K562 (cell line): ENCODE data around the gene FOXJ2. TPM values are rescaled to one million over a fixed set of nuclear protein-coding genes. Genes with fewer than 3 reads are reported as not detected.

ENCODE experiments used
- ATAC-seq: fragments of 200-7000 bp; cut with Tn5 transposase; 3 replicates; pipeline ENCODE4 v1.9.1; 2020; ENCODE audit warnings: moderate library complexity
- BruUV-seq: library from RNA; stranded (reverse); fragments of 400-500 nt; replicated peaks from 2 replicates; lab custom pipeline; 2021; lab: Mats Ljungman, UMichigan
- CTCF ChIA-PET: fragments of 300-600 bp; formaldehyde crosslinking; extraction: SDS; loops from one replicate; lab custom pipeline; 2021; ENCODE audit warnings: low intra/inter-chr PET ratio; lab: Yijun Ruan, JAX
- POLR2A ChIA-PET: fragments of 300-600, 350-650 bp; sonication (Branson Sonifier 250); formaldehyde crosslinking; extraction: SDS; loops from one replicate; lab custom pipeline; 2021; ENCODE audit warnings: antibody characterized with exemption, inconsistent platforms; lab: Yijun Ruan, JAX
- DNase-seq, 4 experiments: peaks; one replicate each; pipeline versions ENCODE4 v3.0.0 to v3.0.0-alpha.2; 2011 to 2018; ENCODE audit warnings: low spot score in 3 of 4, mixed read lengths in 3 of 4; ENCODE audit errors: extremely low read depth in 1 of 4
- FAIRE-seq: peaks from 2 replicates; lab custom pipeline; 2011; peaks lifted over from hg19 to GRCh38; lab: Jason Lieb, UNC
- H2AFZ ChIP-seq: 2 replicates; pipeline ENCODE4 v1.6.0; 2011; ENCODE audit warnings: low read depth, low read length, control low read depth, inconsistent platforms
- H3K27ac ChIP-seq: fragments of 200-600 bp; 3 replicates; pipeline ENCODE4 v1.8.0; 2011; ENCODE audit warnings: low read depth, mild to moderate bottlenecking, control low read depth, inconsistent platforms, low read length, moderate library complexity, mixed read lengths; ENCODE audit errors: extremely low read depth
- H3K27me3 ChIP-seq, 2 experiments: fragments of 300-600 bp in 1 of 2; 2 replicates in 1 of 2; 3 replicates in 1 of 2; pipeline versions ENCODE4 v1.6.0 to v1.8.0; 2011; ENCODE audit warnings: inconsistent platforms in 2 of 2, low read length in 2 of 2, mild to moderate bottlenecking in 1 of 2, mixed read lengths in 1 of 2, moderate library complexity in 1 of 2; ENCODE audit not compliant: control insufficient read depth in 2 of 2, insufficient read depth in 2 of 2
- H3K36me3 ChIP-seq: fragments of 300-600 bp; 3 replicates; pipeline ENCODE4 v1.8.0; 2011; ENCODE audit warnings: mild to moderate bottlenecking, low read length, inconsistent platforms; ENCODE audit not compliant: control insufficient read depth, insufficient read depth
- H3K4me1 ChIP-seq, 2 experiments: fragments of 200-600 bp in 1 of 2; replicated peaks in 1 of 2; 2 replicates in 1 of 2; 3 replicates in 1 of 2; pipeline versions ENCODE4 v1.5.1 to v1.8.0; 2011; ENCODE audit warnings: inconsistent platforms in 2 of 2, low read length in 2 of 2, mild to moderate bottlenecking in 1 of 2, mixed read lengths in 1 of 2, moderate library complexity in 1 of 2; ENCODE audit not compliant: control insufficient read depth in 2 of 2, insufficient read depth in 2 of 2
- H3K4me2 ChIP-seq: 2 replicates; pipeline ENCODE4 v1.6.1; 2011; ENCODE audit warnings: low read length, control low read depth, inconsistent platforms, mixed read lengths; ENCODE audit not compliant: insufficient read depth
- H3K4me3 ChIP-seq: fragments of 200-600 bp; sonication (generic), shearing (Covaris generic); 2 replicates; pipeline ENCODE4 v1.5.1; 2016; ENCODE audit warnings: control low read depth, inconsistent platforms
- H3K79me2 ChIP-seq: fragments of 200-600 bp; 3 replicates; pipeline ENCODE4 v1.8.0; 2011; ENCODE audit warnings: low read length, inconsistent platforms; ENCODE audit not compliant: control insufficient read depth, insufficient read depth
- H3K9ac ChIP-seq, 2 experiments: 2 replicates each; pipeline versions ENCODE4 v1.6.0 to v1.6.1; 2011; ENCODE audit warnings: low read depth in 2 of 2, low read length in 2 of 2, control low read depth in 1 of 2, inconsistent platforms in 1 of 2, mild to moderate bottlenecking in 1 of 2, mixed read lengths in 1 of 2; ENCODE audit not compliant: insufficient read depth in 1 of 2
- H3K9me1 ChIP-seq: one replicate; pipeline ENCODE4 v1.6.0; 2011; ENCODE audit warnings: inconsistent platforms, mild to moderate bottlenecking, low read length, moderate library complexity; ENCODE audit not compliant: control insufficient read depth, insufficient read depth
- H3K9me3 ChIP-seq: replicated peaks from 2 replicates; pipeline ENCODE4 v1.5.1; 2011; ENCODE audit warnings: low read depth, low read length, inconsistent platforms; ENCODE audit not compliant: control insufficient read depth, insufficient read depth
- H4K20me1 ChIP-seq: replicated peaks from 2 replicates; pipeline ENCODE4 v1.6.1; 2011; ENCODE audit warnings: low read length, inconsistent platforms, mixed read lengths; ENCODE audit not compliant: control insufficient read depth, insufficient read depth
- JUN ChIP-seq, 2 experiments: sonication (generic) in 1 of 2; formaldehyde crosslinking in 1 of 2; IDR thresholded peaks; 2 replicates each; pipeline versions ENCODE4 v1.6.1 to v1.8.0; 2012 to 2022; ENCODE audit warnings: borderline replicate concordance in 2 of 2, mild to moderate bottlenecking in 2 of 2, improper control_type of control experiment in 1 of 2, low read depth in 1 of 2, low read length in 1 of 2, missing genetic modification reagents in 1 of 2
- NR1H2 ChIP-seq: sonication (generic); formaldehyde crosslinking; IDR thresholded peaks from 2 replicates; pipeline ENCODE4 v1.4.0; 2020; ENCODE audit warnings: mild to moderate bottlenecking, missing genetic modification reagents
- PRMT5 ChIP-seq: sonication (generic); formaldehyde crosslinking; IDR thresholded peaks from 2 replicates; pipeline ENCODE4 v1.5.0; 2020; ENCODE audit warnings: missing genetic modification reagents
- SRSF7 ChIP-seq: fragments of 200-400 bp; formaldehyde crosslinking; optimal IDR thresholded peaks from 2 replicates; pipeline ENCODE3; 2017; ENCODE audit warnings: mild to moderate bottlenecking, low read depth, low read length
- TARDBP ChIP-seq: fragments of 450-650 bp; IDR thresholded peaks from 2 replicates; pipeline ENCODE4 v1.6.1; 2016
- ZKSCAN8 ChIP-seq: fragments of 200-800 bp; sonication (Bioruptor generic); IDR thresholded peaks from 2 replicates; pipeline ENCODE4 v1.6.1; 2016; ENCODE audit warnings: missing genetic modification characterization, missing compliant biosample characterization
- ZNF175 ChIP-seq: fragments of 200-800 bp; sonication (Bioruptor generic); IDR thresholded peaks from 2 replicates; pipeline ENCODE4 v1.6.1; 2016; ENCODE audit warnings: low read depth, mild to moderate bottlenecking, missing genetic modification characterization, missing compliant biosample characterization
- ZNF23 ChIP-seq: fragments of 250-450 bp; sonication (Bioruptor Pico); IDR thresholded peaks from 2 replicates; pipeline ENCODE4 v1.4.0; 2020; ENCODE audit warnings: mild to moderate bottlenecking
- ZNF444 ChIP-seq: fragments of 250-450 bp; sonication (Bioruptor Pico); IDR thresholded peaks from 2 replicates; pipeline ENCODE4 v1.4.0; 2020; ENCODE audit warnings: mild to moderate bottlenecking, moderate library complexity
- ZNF778 ChIP-seq: fragments of 450-650 bp; formaldehyde crosslinking; IDR thresholded peaks from 2 replicates; pipeline ENCODE4 v1.4.0; 2020; ENCODE audit warnings: mild to moderate bottlenecking, moderate library complexity
- WGBS: fragments of 100-300 bp; shearing (Covaris generic); methylation state at CpG from one replicate; pipeline ENCODE4 v1.1.6; 2016; ENCODE audit warnings: low coverage, mixed read lengths; ENCODE audit not compliant: insufficient coverage; ENCODE audit errors: missing lambda C conversion rate; 5-methylcytosine and 5-hydroxymethylcytosine counted together
- in situ Hi-C: fragments of 300-500 bp; cut with MboI; formaldehyde crosslinking; loops from 4 replicates; pipeline ENCODE4 v1.15.0; 2018; ENCODE audit warnings: inconsistent platforms, mixed read lengths
- intact Hi-C: fragments of 100-400 bp; cut with micrococcal nuclease; formaldehyde crosslinking; loops from 2 replicates; pipeline ENCODE4 v1.14.2; 2022
- polyA plus RNA-seq, 8 experiments: library from polyadenylated mRNA; depleted of rRNA in 4 of 8; stranded (reverse) in 5 of 8; unstranded in 3 of 8; fragments of >200 nt; fragmentation: Nextera tagmentation in 2 of 8; fragmentation: Illumina TruSeq in 1 of 8; extraction: Ambion mirVana in 2 of 8; extraction: Trizol in 1 of 8; gene quantifications; 2 replicates each; pipeline versions ENCODE4 v1.2.1 to v1.2.3, GENCODE V29; 2011 to 2014; ENCODE audit warnings: inconsistent platforms in 1 of 8, missing spikeins in 1 of 8
- total RNA-seq, 7 experiments: library from RNA; depleted of rRNA in 6 of 7; stranded (reverse); fragments of >200 nt in 6 of 7; fragmentation: Illumina TruSeq in 2 of 7; extraction: Trizol in 2 of 7; gene quantifications; 2 replicates each; pipeline versions ENCODE4 v1.2.1 to v1.2.3, GENCODE V29; 2011 to 2021; ENCODE audit warnings: low replicate concordance in 1 of 7
- TF ChIP-seq, protein P1 (sequence below): sonication (generic); formaldehyde crosslinking; IDR thresholded peaks from 2 replicates; pipeline ENCODE4 v1.8.0; 2022; ENCODE audit warnings: missing genetic modification reagents, mild to moderate bottlenecking, moderate library complexity, borderline replicate concordance
- TF ChIP-seq, protein P2 (sequence below): fragments of 250-450 bp; sonication (Bioruptor Pico); IDR thresholded peaks from 2 replicates; pipeline ENCODE4 v1.9.0; 2021; ENCODE audit warnings: mild to moderate bottlenecking, inconsistent platforms
- TF ChIP-seq, protein P3 (sequence below): fragments of 250-450 bp; sonication (Bioruptor Pico); IDR thresholded peaks from 2 replicates; pipeline ENCODE4 v1.8.0; 2021; ENCODE audit warnings: moderate library complexity, mild to moderate bottlenecking, inconsistent platforms

Gene FOXJ2
- total and polyA plus RNA-seq, 9 of the 15 experiments (the other 6 are each of a cell fraction or from before 2014, with no cell fraction given): 1.0 to 7.5 (median 2.4) TPM

DNA sequence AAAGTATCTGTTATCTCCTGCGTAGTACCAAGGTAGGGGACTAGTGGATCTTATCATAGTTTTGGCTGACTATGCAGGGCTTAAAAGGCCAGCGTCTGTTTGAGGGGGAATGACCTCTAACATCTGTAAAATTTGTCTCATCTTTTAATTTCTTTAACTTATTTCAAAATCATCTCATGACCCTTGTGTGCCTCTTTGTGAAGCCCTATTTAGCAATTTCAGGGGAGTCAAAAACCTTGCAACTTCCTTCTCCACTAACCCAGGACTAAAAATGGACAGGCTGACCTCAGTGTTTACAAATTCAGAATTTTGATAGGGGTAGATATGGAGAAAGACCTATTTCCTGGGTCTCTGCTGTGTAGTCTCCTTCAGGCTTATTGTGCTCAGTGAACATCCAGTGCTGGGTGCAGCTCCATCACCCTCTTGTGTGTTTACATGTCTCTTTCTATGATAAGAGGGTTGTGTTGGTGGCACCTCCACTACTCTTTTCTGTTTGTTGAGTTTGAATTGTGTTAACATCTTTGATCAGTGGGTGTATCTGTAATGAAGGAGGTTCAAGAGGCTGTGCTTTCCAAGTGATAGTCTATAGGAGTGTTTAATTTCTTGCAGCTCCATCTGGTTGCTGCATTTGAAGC lies 63.9 kb downstream of the FOXJ2 start:
- ATAC-seq: no peak
- no TSS peak for BruUV-seq
- in situ Hi-C loops: no loop called here
- no peak for DNase-seq
- Histone ChIP-seq H3K4me1 (no peaks in the 10 kb centered on the region), H3K4me2 (no peak overlapping the region), H3K27ac (no peak overlapping the region), H3K9me1 (no peaks in the 10 kb centered on the region), H3K9me3 (no peaks in the 10 kb centered on the region), H3K36me3 (peaks cover 59% of the 10 kb centered on the region; the same call in 2 of the 3 replicates), H4K20me1 (no peaks in the 10 kb centered on the region), H3K79me2 (no peaks in the 10 kb centered on the region), H2AFZ (no peak overlapping the region), H3K4me3 (no peak overlapping the region), H3K27me3 (no peaks in the 10 kb centered on the region), H3K9ac (no peak overlapping the region)
- 29% methylated on average over 1 of the region's 2 CpGs for WGBS
- TF ChIP-seq JUN (IDR thresholded peaks at IDR 0.05; ENCODE audit: borderline replicate concordance, low read depth, low read length): no peak
- no peak for TF ChIP-seq JUN (CRISPR knock-in tag; IDR thresholded peaks at IDR 0.05; ENCODE audit: borderline replicate concordance)
- TF ChIP-seq, protein P1, sequence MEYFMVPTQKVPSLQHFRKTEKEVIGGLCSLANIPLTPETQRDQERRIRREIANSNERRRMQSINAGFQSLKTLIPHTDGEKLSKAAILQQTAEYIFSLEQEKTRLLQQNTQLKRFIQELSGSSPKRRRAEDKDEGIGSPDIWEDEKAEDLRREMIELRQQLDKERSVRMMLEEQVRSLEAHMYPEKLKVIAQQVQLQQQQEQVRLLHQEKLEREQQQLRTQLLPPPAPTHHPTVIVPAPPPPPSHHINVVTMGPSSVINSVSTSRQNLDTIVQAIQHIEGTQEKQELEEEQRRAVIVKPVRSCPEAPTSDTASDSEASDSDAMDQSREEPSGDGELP (CRISPR knock-in tag): no peak
- TF ChIP-seq ZKSCAN8 (CRISPR knock-in tag): no peak
- no peak for TF ChIP-seq ZNF444 (CRISPR knock-in tag)
- no peak for TF ChIP-seq TARDBP
- TF ChIP-seq SRSF7: no peak
- TF ChIP-seq ZNF175 (CRISPR knock-in tag): no peak
- no peak for TF ChIP-seq PRMT5 (CRISPR knock-in tag)
- TF ChIP-seq, protein P2, sequence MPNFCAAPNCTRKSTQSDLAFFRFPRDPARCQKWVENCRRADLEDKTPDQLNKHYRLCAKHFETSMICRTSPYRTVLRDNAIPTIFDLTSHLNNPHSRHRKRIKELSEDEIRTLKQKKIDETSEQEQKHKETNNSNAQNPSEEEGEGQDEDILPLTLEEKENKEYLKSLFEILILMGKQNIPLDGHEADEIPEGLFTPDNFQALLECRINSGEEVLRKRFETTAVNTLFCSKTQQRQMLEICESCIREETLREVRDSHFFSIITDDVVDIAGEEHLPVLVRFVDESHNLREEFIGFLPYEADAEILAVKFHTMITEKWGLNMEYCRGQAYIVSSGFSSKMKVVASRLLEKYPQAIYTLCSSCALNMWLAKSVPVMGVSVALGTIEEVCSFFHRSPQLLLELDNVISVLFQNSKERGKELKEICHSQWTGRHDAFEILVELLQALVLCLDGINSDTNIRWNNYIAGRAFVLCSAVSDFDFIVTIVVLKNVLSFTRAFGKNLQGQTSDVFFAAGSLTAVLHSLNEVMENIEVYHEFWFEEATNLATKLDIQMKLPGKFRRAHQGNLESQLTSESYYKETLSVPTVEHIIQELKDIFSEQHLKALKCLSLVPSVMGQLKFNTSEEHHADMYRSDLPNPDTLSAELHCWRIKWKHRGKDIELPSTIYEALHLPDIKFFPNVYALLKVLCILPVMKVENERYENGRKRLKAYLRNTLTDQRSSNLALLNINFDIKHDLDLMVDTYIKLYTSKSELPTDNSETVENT (CRISPR knock-in tag): no peak
- TF ChIP-seq ZNF23 (CRISPR knock-in tag): no peak
- TF ChIP-seq ZNF778 (CRISPR knock-in tag): no peak
- no peak for TF ChIP-seq NR1H2
- TF ChIP-seq, protein P3, sequence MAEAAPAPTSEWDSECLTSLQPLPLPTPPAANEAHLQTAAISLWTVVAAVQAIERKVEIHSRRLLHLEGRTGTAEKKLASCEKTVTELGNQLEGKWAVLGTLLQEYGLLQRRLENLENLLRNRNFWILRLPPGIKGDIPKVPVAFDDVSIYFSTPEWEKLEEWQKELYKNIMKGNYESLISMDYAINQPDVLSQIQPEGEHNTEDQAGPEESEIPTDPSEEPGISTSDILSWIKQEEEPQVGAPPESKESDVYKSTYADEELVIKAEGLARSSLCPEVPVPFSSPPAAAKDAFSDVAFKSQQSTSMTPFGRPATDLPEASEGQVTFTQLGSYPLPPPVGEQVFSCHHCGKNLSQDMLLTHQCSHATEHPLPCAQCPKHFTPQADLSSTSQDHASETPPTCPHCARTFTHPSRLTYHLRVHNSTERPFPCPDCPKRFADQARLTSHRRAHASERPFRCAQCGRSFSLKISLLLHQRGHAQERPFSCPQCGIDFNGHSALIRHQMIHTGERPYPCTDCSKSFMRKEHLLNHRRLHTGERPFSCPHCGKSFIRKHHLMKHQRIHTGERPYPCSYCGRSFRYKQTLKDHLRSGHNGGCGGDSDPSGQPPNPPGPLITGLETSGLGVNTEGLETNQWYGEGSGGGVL (CRISPR knock-in tag): no peak
- ChIA-PET CTCF (no interaction called here), POLR2A (interaction anchor here (1.2 to 1.5 kb wide), 2 partner anchors 9 to 18 kb away, joined by 3 to 5 read pairs; no protein-coding TSS in a partner anchor)
- FAIRE-seq: no peak
- intact Hi-C loops: no loop called here
